ENCODE results near the gene VPS26B. TPM values are rescaled to one million over a fixed set of nuclear protein-coding genes. Genes with fewer than 3 reads are reported as not detected.

VPS26B gene
- total and polyA plus RNA-seq, 2 donors (not counting 3 experiments of a cell fraction or from before 2014, with no cell fraction given): 40.2 to 53.1 TPM

GRCh38 chr11:134276396-134277182, 52.1 kb downstream of the VPS26B start:
- no peaks in the 10 kb centered on the region for H4K20me1 ChIP-seq (replicated peaks; ENCODE audit: control insufficient read depth, extremely low read depth, insufficient read depth, low read length)
- peak overlapping the region; percentile 18 for H3K4me2 ChIP-seq (ENCODE audit: insufficient read depth, low read length)
- H3K79me2 ChIP-seq (ENCODE audit: control insufficient read depth, insufficient read depth, low read length): no peaks in the 10 kb centered on the region
- CTCF ChIA-PET: interaction anchor here (1.1 kb wide), 1 partner anchor 15 kb away, joined by 5 read pairs; no protein-coding TSS in a partner anchor
- POLR2A ChIA-PET: no interaction called here
- H2AFZ ChIP-seq (ENCODE audit: low read depth, low read length): no peak overlapping the region
- no peak overlapping the region for H3K27ac ChIP-seq (ENCODE audit: insufficient read depth, low read depth, low read length)
- DNase-seq (ENCODE audit: low read depth, low spot score): no peak
- H3K4me3 ChIP-seq (replicated peaks in 1 of 3; ENCODE audit: insufficient read depth in 1 of 3, low read depth in 1 of 3, low read length in 3 of 3): no peak overlapping the region
- BruUV-seq (replicated peaks): no TSS peak
- H3K9me1 ChIP-seq (replicated peaks; ENCODE audit: control insufficient read depth, extremely low read depth, insufficient read depth, low read length): no peaks in the 10 kb centered on the region
- peaks cover 2% of the 10 kb centered on the region for H3K4me1 ChIP-seq (ENCODE audit: control insufficient read depth, extremely low read depth, insufficient read depth, low read length)
- no peak for TF ChIP-seq GATA2 (IDR thresholded peaks at IDR 0.05; ENCODE audit: insufficient read depth, insufficient read length, low read depth, low read length)
- peak; percentile 77 for TF ChIP-seq EZH2 (IDR thresholded peaks at IDR 0.05; ENCODE audit: borderline replicate concordance, low read depth, low read length, severe bottlenecking)
- intact Hi-C loops (cut with micrococcal nuclease) (no loop called here), dilution Hi-C loops (cut with MboI; ENCODE audit: extremely low pct_ligation_motif_present, low sequenced_read_pairs) (no loop called here)
- H3K9ac ChIP-seq (replicated peaks; ENCODE audit: extremely low read depth, insufficient read depth, low read length): no peak overlapping the region
- no peaks in the 10 kb centered on the region for H3K36me3 ChIP-seq (ENCODE audit: control insufficient read depth in 2 of 2, extremely low read depth in 1 of 2, insufficient read depth in 2 of 2, low read length in 2 of 2)
- no peak for FAIRE-seq
- no peaks in the 10 kb centered on the region for H3K9me3 ChIP-seq (replicated peaks; ENCODE audit: control insufficient read depth, insufficient read depth, low read length)
- H3K27me3 ChIP-seq (ENCODE audit: control insufficient read depth in 2 of 2, insufficient read depth in 2 of 2, low read length in 2 of 2): peaks cover 54 to 73% of the 10 kb centered on the region in 2 experiments

DNA sequence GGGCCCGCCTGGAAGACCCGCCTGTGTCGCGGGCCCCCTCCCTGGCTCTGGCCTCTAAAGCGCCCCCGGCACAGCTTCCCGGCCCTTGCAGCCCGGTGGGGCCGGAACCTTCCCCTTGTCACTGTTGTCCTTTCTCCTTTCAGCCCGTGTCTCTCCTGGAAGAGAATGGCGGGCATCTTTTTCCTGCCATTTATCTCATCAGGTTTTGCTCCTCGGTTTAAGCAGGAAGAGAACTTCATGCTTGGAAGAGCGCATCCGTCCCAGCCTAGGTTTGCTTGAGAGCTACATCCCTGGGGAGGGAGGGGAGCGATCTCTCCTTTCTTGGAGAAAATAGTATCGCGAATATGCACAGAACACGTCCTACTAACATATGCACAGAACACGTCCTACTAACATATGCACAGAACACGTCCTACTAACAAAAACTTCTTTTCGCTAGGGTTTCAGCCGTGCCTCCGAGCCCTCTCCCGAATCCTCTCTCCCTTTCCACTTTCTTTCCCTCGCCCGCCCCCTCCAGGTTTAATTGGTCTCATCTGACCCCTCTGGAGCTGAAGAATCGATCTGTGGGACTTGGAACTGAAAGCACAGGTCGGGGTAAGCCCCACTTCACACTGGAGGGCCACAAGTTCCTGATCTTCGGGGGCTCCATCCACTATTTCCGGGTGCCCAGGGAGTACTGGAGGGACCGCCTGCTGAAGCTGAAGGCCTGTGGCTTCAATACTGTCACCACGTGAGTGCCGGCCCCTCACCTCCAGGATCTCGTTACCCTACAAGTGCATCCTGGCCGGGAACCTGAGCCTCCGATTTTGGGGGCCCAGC, 52.9 kb downstream of the VPS26B start:
- Histone ChIP-seq H3K79me2 (ENCODE audit: control insufficient read depth, insufficient read depth, low read length) (no peaks in the 10 kb centered on the region), H3K9me1 (replicated peaks; ENCODE audit: control insufficient read depth, extremely low read depth, insufficient read depth, low read length) (no peaks in the 10 kb centered on the region), H2AFZ (ENCODE audit: low read depth, low read length) (no peak overlapping the region), H3K4me2 (ENCODE audit: insufficient read depth, low read length) (no peak overlapping the region), H3K4me1 (ENCODE audit: control insufficient read depth, extremely low read depth, insufficient read depth, low read length) (peaks cover 2% of the 10 kb centered on the region), H3K9ac (replicated peaks; ENCODE audit: extremely low read depth, insufficient read depth, low read length) (no peak overlapping the region), H3K27me3 (ENCODE audit: control insufficient read depth in 2 of 2, insufficient read depth in 2 of 2, low read length in 2 of 2) (peaks cover 51 to 70% of the 10 kb centered on the region in 2 experiments), H3K36me3 (ENCODE audit: control insufficient read depth in 2 of 2, extremely low read depth in 1 of 2, insufficient read depth in 2 of 2, low read length in 2 of 2) (no peaks in the 10 kb centered on the region), H3K27ac (ENCODE audit: insufficient read depth, low read depth, low read length) (no peak overlapping the region), H4K20me1 (replicated peaks; ENCODE audit: control insufficient read depth, extremely low read depth, insufficient read depth, low read length) (no peaks in the 10 kb centered on the region), H3K4me3 (replicated peaks in 1 of 3; ENCODE audit: insufficient read depth in 1 of 3, low read depth in 1 of 3, low read length in 3 of 3) (no peak overlapping the region), H3K9me3 (replicated peaks; ENCODE audit: control insufficient read depth, insufficient read depth, low read length) (no peaks in the 10 kb centered on the region)
- intact Hi-C loops (cut with micrococcal nuclease): no loop called here
- BruUV-seq (replicated peaks): no TSS peak
- CTCF ChIA-PET: interaction anchor here (1.0 kb wide), 1 partner anchor 350 kb away, joined by 3 read pairs; no protein-coding TSS in a partner anchor
- FAIRE-seq: peak; percentile 46
- POLR2A ChIA-PET: no interaction called here
- TF ChIP-seq EZH2 (IDR thresholded peaks at IDR 0.05; ENCODE audit: borderline replicate concordance, low read depth, low read length, severe bottlenecking) (peak; percentile 67), FOS (IDR thresholded peaks at IDR 0.05; ENCODE audit: borderline replicate concordance, insufficient read depth, low read length) (no peak)
- dilution Hi-C loops (cut with MboI; ENCODE audit: extremely low pct_ligation_motif_present, low sequenced_read_pairs): no loop called here
- no peak for DNase-seq (ENCODE audit: low read depth, low spot score)
